Tibial artery (tissue), 4 donors: Measurements from ENCODE around the gene RPS24.

Experiments used
- DNase-seq, 2 donors: peaks; one replicate each; pipeline ENCODE4 v3.0.0-alpha.2; 2019
- H3K27ac ChIP-seq, 2 donors: fragments of 200-600 bp; sonication (generic) in 1 of 2; 1 replicate in 1 of 2; 2 replicates in 1 of 2; pipeline ENCODE4 v1.5.1; 2018 to 2019; ENCODE audit warnings: mild to moderate bottlenecking in 1 of 2
- H3K27me3 ChIP-seq, 2 donors: fragments of 200-600 bp; sonication (generic) in 1 of 2; one replicate each; pipeline versions ENCODE4 v1.5.1 to v1.6.0; 2016 to 2019
- H3K36me3 ChIP-seq, 3 donors: fragments of 200-600 bp; sonication (generic) in 2 of 3; one replicate each; pipeline ENCODE4 v1.5.1; 2016 to 2019; ENCODE audit warnings: mild to moderate bottlenecking in 2 of 3
- H3K4me1 ChIP-seq, 4 donors: fragments of 200-600 bp; sonication (generic) in 2 of 4; 1 replicate in 3 of 4; 2 replicates in 1 of 4; pipeline ENCODE4 v1.5.1; 2016 to 2019
- H3K4me3 ChIP-seq, 2 donors: fragments of 200-600 bp; sonication (generic) in 1 of 2; 1 replicate in 1 of 2; 2 replicates in 1 of 2; pipeline ENCODE4 v1.5.1; 2018 to 2019; ENCODE audit warnings: mild to moderate bottlenecking in 2 of 2
- H3K9me3 ChIP-seq, 3 donors: fragments of 200-600 bp; sonication (generic) in 1 of 3; one replicate each; pipeline ENCODE4 v1.5.1; 2016 to 2019
- intact Hi-C: fragments of 100-400 bp; cut with DNase I; formaldehyde crosslinking; loops from one replicate; pipeline ENCODE4 v1.15.0; 2023; ENCODE audit warnings: low total_unique reads
- TF ChIP-seq, protein P1 (sequence below), 2 experiments: fragments of 200-600 bp in 1 of 2; fragments of 450-650 bp in 1 of 2; IDR thresholded peaks; one replicate each; pipeline ENCODE4 v1.5.1; 2017 to 2019; ENCODE audit warnings: antibody characterized with exemption in 2 of 2, mild to moderate bottlenecking in 1 of 2, moderate library complexity in 1 of 2

The RPS24 gene

DNA sequence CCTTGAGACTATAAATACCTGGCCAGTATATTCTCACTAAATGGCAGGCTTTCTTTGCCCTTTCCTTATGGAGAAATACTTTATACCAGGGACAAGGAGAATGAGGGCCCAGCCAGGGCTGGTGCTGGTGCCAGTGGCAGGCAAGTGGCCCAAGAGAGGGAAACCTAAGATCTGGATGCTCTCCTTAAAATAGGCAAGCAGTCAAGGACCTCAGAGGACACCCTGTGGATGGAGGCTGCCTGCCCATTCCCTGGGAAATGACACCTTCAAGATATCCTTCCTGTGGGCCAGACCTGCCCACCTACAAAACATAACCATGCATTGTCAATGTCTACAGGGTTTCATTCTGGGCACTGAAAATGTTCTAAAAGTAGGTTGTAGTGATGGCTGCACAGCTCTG, 33.5 kb upstream of the RPS24 start:
- DNase-seq = no peak
- H3K36me3 ChIP-seq = peaks cover 67 to 69% (median 68%) of the 10 kb centered on the region in 3 donors
- no peaks in the 10 kb centered on the region for H3K27me3 ChIP-seq
- H3K4me1 ChIP-seq = no peaks in the 10 kb centered on the region
- no peak overlapping the region for H3K4me3 ChIP-seq
- H3K27ac ChIP-seq = no peak overlapping the region
- intact Hi-C loops = no loop called here
- no peaks in the 10 kb centered on the region for H3K9me3 ChIP-seq
- TF ChIP-seq, protein P1, sequence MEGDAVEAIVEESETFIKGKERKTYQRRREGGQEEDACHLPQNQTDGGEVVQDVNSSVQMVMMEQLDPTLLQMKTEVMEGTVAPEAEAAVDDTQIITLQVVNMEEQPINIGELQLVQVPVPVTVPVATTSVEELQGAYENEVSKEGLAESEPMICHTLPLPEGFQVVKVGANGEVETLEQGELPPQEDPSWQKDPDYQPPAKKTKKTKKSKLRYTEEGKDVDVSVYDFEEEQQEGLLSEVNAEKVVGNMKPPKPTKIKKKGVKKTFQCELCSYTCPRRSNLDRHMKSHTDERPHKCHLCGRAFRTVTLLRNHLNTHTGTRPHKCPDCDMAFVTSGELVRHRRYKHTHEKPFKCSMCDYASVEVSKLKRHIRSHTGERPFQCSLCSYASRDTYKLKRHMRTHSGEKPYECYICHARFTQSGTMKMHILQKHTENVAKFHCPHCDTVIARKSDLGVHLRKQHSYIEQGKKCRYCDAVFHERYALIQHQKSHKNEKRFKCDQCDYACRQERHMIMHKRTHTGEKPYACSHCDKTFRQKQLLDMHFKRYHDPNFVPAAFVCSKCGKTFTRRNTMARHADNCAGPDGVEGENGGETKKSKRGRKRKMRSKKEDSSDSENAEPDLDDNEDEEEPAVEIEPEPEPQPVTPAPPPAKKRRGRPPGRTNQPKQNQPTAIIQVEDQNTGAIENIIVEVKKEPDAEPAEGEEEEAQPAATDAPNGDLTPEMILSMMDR (IDR thresholded peaks at IDR 0.05) = no peak

DNA sequence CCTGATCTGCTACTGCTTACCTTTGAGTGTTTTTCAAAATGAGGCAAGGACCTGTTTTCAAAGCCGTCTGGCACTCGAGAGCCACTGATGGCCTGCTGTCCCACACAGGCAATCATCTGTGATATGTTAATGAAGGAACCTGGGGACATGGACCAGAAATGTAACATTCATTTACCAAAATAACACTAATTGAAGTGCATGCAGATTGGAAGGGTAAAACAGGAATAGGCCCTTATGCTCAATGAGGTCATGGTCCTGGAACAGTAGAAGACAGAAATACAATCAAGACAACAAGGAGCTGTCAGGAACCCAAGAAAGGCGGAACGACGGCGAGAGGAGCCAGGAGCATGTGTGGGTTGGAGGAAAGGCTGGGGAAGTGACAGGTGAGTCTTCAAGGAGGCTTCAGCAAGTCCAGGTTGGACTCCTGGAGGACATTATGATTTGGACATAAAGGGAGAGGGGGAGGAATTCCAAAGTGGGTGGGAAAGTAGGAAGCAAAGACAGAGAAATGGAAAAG, 32.6 kb upstream of the RPS24 start:
- intact Hi-C loops = no loop called here
- no peaks in the 10 kb centered on the region for H3K27me3 ChIP-seq
- no peak overlapping the region for H3K27ac ChIP-seq
- no peaks in the 10 kb centered on the region for H3K4me1 ChIP-seq
- TF ChIP-seq, protein P1 (IDR thresholded peaks at IDR 0.05) = no peak
- no peak overlapping the region for H3K4me3 ChIP-seq
- peaks cover 74 to 77% (median 75%) of the 10 kb centered on the region in 3 donors for H3K36me3 ChIP-seq
- no peak for DNase-seq
- H3K9me3 ChIP-seq = no peaks in the 10 kb centered on the region

DNA sequence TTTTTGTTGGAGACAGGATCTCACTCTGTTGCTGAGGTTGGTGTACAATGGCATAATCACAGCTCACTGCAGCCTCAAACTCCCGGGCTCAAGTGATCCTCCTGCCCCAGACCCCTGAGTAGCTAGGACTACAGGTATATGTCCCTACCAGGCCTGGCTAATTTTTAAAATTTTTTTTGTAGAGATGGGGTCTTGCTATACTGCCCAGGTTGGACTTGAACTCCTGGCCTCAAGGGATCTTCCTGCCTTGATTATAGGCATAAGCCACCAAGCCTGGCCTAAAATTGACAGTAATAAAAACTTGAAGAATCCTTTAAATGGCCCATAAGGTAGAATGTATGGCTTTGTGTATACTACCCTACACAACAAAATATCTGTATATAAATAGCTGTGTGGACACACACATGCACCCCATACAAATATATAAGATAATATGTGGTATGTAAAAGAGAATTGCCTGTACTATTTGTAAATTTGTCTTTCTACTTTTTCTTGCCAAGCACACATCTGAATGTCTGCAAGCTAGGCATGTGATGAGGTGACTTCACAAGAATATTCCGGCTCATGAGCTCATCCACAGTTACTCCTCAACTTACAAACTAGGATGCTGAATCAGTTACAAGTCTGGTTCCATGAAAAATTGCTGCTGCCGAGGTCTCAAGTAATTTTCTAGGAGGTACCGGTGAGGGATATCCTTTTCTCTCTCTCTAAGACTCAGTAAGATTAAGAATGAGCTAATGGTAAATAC, 30.9 kb upstream of the RPS24 start:
- H3K36me3 ChIP-seq = peaks cover 88 to 94% (median 90%) of the 10 kb centered on the region in 3 donors
- TF ChIP-seq, protein P1 (IDR thresholded peaks at IDR 0.05) = no peak
- DNase-seq = no peak

DNA sequence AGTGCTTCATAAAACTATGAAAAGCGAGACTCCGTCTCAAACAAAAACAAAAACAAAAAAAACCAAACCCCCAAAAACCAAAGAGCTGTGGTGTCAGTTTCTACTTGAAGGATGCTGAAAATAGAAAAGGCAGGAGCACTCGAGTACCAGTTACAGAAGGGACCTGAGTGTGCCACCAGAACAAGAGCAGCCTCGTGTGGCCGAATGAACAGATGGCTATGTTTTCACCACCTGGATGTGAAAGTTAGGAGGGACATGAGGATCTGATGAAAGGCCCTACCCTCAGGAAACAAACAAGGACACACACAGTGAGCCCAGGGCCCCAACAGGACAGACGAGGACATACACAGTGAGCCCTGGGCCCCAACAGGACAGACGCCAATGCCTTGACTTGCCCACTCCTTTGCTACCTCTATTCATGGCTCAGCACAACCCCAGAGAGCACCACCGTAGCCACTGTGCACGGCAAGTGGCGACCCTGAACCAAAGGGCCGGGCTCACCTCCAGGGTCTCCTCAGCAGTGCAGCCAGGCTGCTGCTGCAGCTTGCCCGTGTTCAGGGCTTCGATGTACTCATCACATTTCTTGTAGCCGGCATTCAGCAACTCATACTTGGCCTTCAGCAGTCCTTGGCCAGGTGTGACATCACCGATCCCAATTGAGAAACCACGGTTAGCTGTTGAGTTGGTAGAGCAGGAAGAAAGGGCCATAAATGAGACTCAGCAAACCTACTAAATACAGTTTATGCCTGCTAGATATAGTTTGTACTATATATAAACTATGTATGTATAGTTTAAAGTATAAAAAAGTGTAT, 29.2 kb upstream of the RPS24 start:
- H3K36me3 ChIP-seq = peaks cover 91 to 100% (median 93%) of the 10 kb centered on the region in 3 donors
- H3K27me3 ChIP-seq = no peaks in the 10 kb centered on the region
- DNase-seq = no peak
- TF ChIP-seq, protein P1 (IDR thresholded peaks at IDR 0.05) = no peak
- H3K4me1 ChIP-seq = no peaks in the 10 kb centered on the region
- intact Hi-C loops = no loop called here
- H3K4me3 ChIP-seq = no peak overlapping the region
- no peaks in the 10 kb centered on the region for H3K9me3 ChIP-seq
- H3K27ac ChIP-seq = no peak overlapping the region

More for the DNA sequence above, 30.9 kb upstream of the RPS24 start:
- intact Hi-C loops = no loop called here
- H3K4me1 ChIP-seq = no peaks in the 10 kb centered on the region
- no peaks in the 10 kb centered on the region for H3K27me3 ChIP-seq
- H3K9me3 ChIP-seq = no peaks in the 10 kb centered on the region
- no peak overlapping the region for H3K27ac ChIP-seq
- no peak overlapping the region for H3K4me3 ChIP-seq

DNA sequence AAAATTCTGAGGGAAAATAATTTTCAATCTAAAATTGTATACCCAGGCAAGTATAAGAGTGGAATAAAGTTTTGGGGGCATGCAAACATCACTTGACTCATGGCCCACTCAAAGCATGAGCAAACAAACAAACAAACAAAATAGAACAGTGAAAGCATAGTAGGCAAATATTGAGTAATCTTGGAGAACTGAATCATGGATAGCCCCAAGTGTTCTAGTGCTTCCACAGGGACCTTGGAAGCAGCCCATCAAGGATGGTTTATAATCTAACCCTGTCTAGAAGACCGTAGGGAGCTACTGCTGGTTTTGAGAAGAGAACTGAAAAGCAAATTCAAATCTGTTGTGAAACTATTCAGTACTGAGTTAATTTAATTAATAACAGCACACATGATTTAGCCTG, 26.5 kb upstream of the RPS24 start:
- Histone ChIP-seq H3K36me3 (peaks cover 91 to 100% (median 93%) of the 10 kb centered on the region in 3 donors), H3K27ac (no peak overlapping the region), H3K9me3 (no peaks in the 10 kb centered on the region), H3K4me3 (no peak overlapping the region), H3K4me1 (no peaks in the 10 kb centered on the region), H3K27me3 (no peaks in the 10 kb centered on the region)
- intact Hi-C loops = no loop called here
- DNase-seq = no peak
- TF ChIP-seq, protein P1 (IDR thresholded peaks at IDR 0.05) = no peak
